ENCODE results near the gene PLEKHS1. TPM values are rescaled to one million over a fixed set of nuclear protein-coding genes. Genes with fewer than 3 reads are reported as not detected.
"Not testable (repeated sequence)": the region's sequence is repeated elsewhere in the genome, so short reads cannot be mapped to it uniquely, and the experiment has no call there.

PLEKHS1 gene
- polyA plus RNA-seq, 3 donors from 2014 or later, result not detected

DNA sequence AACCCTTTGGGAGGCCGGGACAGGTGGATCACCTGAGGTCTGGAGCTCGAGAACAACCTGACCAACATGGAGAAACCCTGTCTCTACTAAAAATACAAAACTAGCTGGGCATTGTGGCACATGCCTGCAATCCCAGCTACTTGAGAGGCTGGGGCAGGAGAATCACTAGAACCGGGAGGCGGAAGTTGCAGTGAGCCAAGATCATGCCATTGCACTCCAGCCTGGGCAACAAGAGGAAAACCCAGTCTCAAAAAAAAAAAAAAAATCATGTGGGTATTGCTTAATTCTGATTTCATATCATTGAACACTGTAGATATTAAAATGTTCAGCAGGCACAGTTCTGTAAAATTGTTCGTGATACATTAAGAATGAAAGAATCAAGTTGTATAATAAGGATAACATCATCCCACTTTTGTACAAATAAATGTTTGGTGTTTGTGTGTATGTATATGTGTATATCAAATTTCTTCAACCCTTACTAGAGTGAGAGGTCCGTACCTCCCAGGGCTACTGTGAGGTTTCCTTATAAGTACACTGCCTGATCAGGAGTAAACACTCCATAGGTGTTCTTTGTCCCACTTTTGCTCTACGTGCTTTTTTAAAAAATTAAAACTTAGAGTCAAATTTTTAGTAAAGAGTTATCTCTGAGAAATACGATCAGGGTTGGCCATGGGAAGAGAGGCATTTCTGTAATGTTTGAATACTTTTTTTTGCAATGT lies 31.7 kb downstream of the PLEKHS1 start:
- Mint-ChIP-seq H3K4me3 (no peak overlapping the region), H3K4me1 (no peaks in the 10 kb centered on the region), H3K36me3 (no peaks in the 10 kb centered on the region), H3K9me3 (no peaks in the 10 kb centered on the region), H3K27me3 (ENCODE audit: low read depth in 3 of 3) (peaks cover 4 to 7% (median 6%) of the 10 kb centered on the region in 3 donors), H3K27ac (no peak overlapping the region)
- no peak for DNase-seq

DNA sequence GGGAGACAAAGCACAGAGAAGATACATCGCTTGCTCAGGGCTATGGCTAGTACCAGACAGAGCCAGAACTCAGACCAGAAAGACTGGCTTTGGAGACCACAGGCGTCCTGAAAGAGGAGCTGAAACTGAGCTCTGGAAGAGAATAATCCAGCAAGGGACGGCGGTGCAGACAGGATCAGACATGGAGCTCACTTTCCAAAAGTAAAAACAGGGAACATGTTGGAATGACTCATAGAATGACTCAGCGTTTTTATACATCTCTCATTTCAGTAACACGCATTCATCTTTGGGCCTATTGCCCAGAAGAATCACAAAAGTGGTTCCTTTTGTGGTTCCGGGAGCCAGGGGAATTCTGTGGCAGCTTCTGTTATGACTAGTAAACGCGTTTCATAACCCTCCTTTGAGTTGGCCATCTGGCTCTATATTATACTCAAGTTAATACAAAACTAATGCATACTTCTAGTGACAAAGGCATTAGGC lies 37.2 kb downstream of the PLEKHS1 start:
- no peak overlapping the region for H3K27ac Mint-ChIP-seq
- H3K4me1 Mint-ChIP-seq, result no peaks in the 10 kb centered on the region
- no peak overlapping the region for H3K4me3 Mint-ChIP-seq

DNA sequence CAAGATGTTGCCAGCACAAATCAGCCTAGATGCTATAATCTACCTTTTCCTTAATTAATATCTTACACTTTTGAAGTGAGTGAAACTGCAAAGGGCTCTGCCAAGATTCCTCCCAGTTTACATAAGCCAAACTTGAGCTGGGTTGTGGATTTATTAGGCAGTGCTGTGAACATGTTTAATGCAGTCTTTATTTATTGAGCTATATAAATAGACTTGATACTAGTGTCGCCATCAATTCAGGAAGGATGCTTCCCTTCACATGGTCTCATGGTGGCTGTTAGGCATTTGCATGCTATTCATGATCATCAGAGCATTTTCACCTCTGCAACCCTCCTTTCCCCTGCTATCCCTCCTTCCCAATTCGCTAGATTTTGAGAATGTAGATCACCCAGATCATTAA lies 40.2 kb downstream of the PLEKHS1 start:
- peaks cover 0 to 4% (median 2%) of the 10 kb centered on the region in 3 donors for H3K27me3 Mint-ChIP-seq (ENCODE audit: low read depth in 3 of 3)
- H3K4me1 Mint-ChIP-seq, result no peaks in the 10 kb centered on the region
- no peaks in the 10 kb centered on the region for H3K9me3 Mint-ChIP-seq
- DNase-seq, result no peak
- no peak overlapping the region for H3K27ac Mint-ChIP-seq
- H3K4me3 Mint-ChIP-seq, result no peak overlapping the region
- H3K36me3 Mint-ChIP-seq, result no peaks in the 10 kb centered on the region

More for the DNA sequence above, 37.2 kb downstream of the PLEKHS1 start:
- Mint-ChIP-seq H3K9me3 (no peaks in the 10 kb centered on the region), H3K36me3 (no peaks in the 10 kb centered on the region), H3K27me3 (ENCODE audit: low read depth in 3 of 3) (peaks cover 0 to 4% (median 2%) of the 10 kb centered on the region in 3 donors)
- no peak for DNase-seq

DNA sequence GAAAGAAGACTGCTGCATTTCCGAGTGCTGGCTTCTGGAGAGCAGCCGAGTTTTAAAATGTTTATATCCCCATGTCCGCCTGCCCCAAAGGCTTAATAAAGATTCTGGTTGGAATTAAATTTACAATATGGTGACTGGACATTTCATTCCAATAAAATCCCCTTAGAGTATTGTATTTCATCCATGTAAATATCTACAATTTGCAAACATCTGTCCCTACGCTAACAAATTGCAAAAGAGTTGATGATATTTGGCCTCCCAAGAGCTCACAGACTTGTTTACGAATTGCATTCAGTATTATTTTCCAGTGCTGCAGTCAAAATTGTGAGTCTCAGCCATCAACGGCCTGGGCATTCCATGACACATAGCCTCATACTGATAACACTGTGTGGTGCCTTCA lies 50.1 kb downstream of the PLEKHS1 start:
- peaks cover 0 to 4% (median 0%) of the 10 kb centered on the region in 3 donors for H3K27me3 Mint-ChIP-seq (ENCODE audit: low read depth in 3 of 3)

DNA sequence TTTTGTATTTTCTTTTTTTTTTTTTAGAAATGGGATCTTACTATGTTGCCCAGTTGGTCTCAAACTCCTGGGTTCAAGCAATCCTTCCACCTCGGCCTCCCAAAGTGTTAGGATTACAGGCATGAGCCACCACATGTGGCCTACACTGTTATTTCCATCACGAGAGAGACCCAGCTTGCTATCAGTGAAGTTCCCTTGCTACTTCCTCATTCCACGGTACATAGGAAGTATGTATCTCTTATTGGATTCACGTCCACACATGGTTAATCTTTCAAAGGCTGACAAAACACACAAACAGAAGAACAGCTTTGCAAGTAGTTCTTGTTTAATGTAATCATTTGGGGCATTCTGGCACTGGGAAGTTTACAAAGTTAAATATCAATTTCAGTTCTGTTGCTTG lies 51.5 kb downstream of the PLEKHS1 start:
- Mint-ChIP-seq H3K36me3 (no peaks in the 10 kb centered on the region), H3K9me3 (no peaks in the 10 kb centered on the region), H3K27ac (no peak overlapping the region), H3K4me3 (no peak overlapping the region), H3K4me1 (no peaks in the 10 kb centered on the region), H3K27me3 (ENCODE audit: low read depth in 3 of 3) (peaks cover 0 to 8% (median 0%) of the 10 kb centered on the region in 3 donors)
- no peak for DNase-seq

More for the DNA sequence above, 50.1 kb downstream of the PLEKHS1 start:
- Mint-ChIP-seq H3K4me1 (no peaks in the 10 kb centered on the region), H3K4me3 (no peak overlapping the region), H3K36me3 (no peaks in the 10 kb centered on the region), H3K27ac (no peak overlapping the region), H3K9me3 (no peaks in the 10 kb centered on the region)
- DNase-seq, result no peak

DNA sequence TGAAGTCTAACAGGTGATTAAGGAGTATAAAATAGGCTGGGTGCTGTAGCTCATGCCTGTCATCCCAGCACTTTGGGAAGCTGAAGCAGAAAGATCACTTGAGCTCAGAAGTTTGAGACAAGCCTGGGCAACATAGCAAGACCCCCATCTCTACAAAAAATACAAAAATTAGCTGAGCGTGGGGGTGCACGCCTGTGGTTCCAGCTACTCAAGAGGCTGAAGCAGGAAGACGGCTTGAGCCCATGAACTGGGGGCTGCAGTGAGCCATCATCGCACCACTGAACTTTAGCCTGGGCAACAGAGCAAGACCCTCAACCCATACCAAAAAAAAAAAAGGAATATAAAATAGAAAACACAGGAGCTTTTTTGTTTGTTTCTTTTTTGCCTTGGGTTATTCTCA lies 55.0 kb downstream of the PLEKHS1 start:
- peaks cover 0 to 15% (median 3%) of the 10 kb centered on the region in 3 donors for H3K27me3 Mint-ChIP-seq (ENCODE audit: low read depth in 3 of 3)
- H3K9me3 Mint-ChIP-seq, result no peaks in the 10 kb centered on the region
- H3K4me1 Mint-ChIP-seq, result no peaks in the 10 kb centered on the region
- no peak overlapping the region for H3K27ac Mint-ChIP-seq
- DNase-seq, result no peak
- no peaks in the 10 kb centered on the region for H3K36me3 Mint-ChIP-seq
- H3K4me3 Mint-ChIP-seq, result no peak overlapping the region

DNA sequence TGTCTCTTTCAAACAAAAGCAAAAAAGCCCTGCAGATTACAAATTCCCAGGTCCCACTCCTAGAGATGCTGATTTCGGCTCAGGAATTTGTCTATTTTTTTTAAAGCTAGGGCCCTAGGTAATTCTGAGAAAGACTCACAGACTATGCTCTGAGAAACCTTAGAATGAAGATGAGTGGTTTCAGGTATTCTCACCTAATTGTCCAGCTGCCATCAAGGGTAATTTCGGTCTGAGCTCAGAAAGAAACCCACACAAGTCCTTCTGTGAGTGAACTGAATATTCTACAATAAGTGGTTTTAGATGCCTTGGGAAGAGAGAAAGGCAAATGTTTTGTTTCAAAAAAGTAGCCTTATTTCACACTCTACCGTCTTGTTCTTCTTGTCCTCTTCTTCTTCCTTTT lies 56.7 kb downstream of the PLEKHS1 start:
- Mint-ChIP-seq H3K9me3 (no peaks in the 10 kb centered on the region), H3K4me1 (no peaks in the 10 kb centered on the region), H3K36me3 (no peaks in the 10 kb centered on the region), H3K27ac (no peak overlapping the region), H3K27me3 (ENCODE audit: low read depth in 3 of 3) (peaks cover 4 to 23% (median 6%) of the 10 kb centered on the region in 3 donors), H3K4me3 (no peak overlapping the region)
- DNase-seq, result no peak

DNA sequence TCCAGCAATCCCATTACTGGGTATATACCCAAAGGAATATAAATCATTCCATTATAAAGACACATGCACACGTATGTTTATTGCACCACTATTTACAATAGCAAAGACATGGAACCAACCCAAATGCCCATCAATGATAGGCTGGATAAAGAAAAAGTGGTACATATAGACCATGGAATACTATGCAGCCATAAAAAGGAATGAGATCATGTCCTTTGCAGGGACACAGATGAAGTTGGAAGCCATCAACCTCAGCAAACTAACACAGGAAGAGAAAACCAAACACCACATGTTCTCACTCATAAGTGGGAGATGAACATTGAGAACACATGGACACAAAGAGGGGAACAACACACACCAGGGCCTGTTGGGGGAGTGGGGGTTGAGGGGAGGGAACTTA lies 63.2 kb downstream of the PLEKHS1 start:
- not testable (repeated sequence) for H3K36me3 Mint-ChIP-seq, H3K27ac Mint-ChIP-seq, H3K4me1 Mint-ChIP-seq

DNA sequence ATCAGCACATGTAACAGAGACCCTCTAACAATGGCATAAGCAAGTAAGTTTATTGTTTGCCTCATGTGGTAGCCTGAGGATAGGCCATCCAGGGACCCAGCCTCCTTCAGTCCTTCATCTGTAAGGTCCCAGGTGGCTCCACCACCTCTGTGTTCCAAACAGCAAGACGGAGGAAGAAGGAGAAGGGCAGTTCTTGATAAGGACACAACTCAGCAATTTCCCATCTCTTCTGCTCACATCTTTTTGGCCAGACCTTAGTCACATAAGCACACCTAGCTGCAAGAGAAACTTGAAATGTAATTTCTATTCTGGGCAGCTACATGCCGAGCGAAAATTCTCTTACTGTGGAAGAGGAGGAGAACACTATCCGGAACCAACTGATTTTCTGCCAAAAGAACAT lies 68.5 kb downstream of the PLEKHS1 start:
- H3K4me3 Mint-ChIP-seq, result no peak overlapping the region
- H3K27ac Mint-ChIP-seq, result no peak overlapping the region
- H3K9me3 Mint-ChIP-seq, result no peaks in the 10 kb centered on the region
- no peaks in the 10 kb centered on the region for H3K4me1 Mint-ChIP-seq
- no peak for DNase-seq
- H3K27me3 Mint-ChIP-seq (ENCODE audit: low read depth in 3 of 3), result peaks cover 0 to 4% (median 2%) of the 10 kb centered on the region in 3 donors
- H3K36me3 Mint-ChIP-seq, result no peaks in the 10 kb centered on the region

More for the DNA sequence above, 63.2 kb downstream of the PLEKHS1 start:
- H3K4me3 Mint-ChIP-seq, DNase-seq, H3K9me3 Mint-ChIP-seq: not testable (repeated sequence)
- peaks cover 2 to 12% (median 6%) of the 10 kb centered on the region in 3 donors for H3K27me3 Mint-ChIP-seq (ENCODE audit: low read depth in 3 of 3)

DNA sequence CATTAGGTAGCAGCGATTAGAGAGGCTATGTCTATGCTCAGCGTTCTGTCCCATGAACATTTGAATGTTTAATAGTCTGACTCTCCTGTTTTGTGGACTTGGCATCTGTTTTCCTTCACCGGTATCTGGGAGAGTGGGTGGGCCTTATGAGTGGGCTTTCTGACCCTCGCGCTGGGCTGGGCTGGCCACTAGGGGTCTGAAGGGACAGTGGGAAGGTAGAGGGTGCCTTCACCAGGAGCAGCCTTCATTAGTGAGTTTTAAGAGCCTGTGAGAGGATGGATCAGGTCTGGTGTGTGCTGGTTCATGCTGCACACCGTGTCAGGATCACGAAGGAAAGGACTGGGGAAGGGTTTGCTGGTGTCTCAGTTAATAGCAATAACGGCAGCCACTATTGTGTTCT lies 69.0 kb downstream of the PLEKHS1 start:
- Mint-ChIP-seq H3K4me1 (no peaks in the 10 kb centered on the region), H3K9me3 (no peaks in the 10 kb centered on the region), H3K27ac (no peak overlapping the region), H3K36me3 (no peaks in the 10 kb centered on the region), H3K27me3 (ENCODE audit: low read depth in 3 of 3) (peaks cover 0 to 4% (median 2%) of the 10 kb centered on the region in 3 donors), H3K4me3 (no peak overlapping the region)
- no peak for DNase-seq

DNA sequence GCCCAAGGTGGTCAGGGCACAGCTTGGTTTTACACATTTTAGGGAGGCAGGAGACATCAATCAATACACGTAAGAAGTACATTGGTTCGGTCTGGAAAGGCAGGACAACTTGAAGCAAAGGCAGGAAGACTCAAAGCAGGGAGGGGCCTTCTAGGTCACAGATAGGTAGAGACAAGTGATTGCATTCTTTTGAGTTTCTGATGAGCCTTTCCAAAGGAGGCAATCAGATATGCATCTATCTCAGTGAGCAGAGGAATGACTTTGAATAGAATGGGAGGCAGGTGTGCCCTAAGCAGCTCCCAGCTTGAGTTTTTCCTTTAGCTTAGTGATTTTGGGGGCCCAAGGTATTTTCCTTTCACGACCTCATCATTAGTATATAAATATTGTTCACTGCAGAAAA lies 69.8 kb downstream of the PLEKHS1 start:
- not testable (repeated sequence) for H3K4me1 Mint-ChIP-seq; DNase-seq; H3K27ac Mint-ChIP-seq; H3K4me3 Mint-ChIP-seq; H3K9me3 Mint-ChIP-seq; H3K36me3 Mint-ChIP-seq; H3K27me3 Mint-ChIP-seq (ENCODE audit: low read depth in 3 of 3)

DNA sequence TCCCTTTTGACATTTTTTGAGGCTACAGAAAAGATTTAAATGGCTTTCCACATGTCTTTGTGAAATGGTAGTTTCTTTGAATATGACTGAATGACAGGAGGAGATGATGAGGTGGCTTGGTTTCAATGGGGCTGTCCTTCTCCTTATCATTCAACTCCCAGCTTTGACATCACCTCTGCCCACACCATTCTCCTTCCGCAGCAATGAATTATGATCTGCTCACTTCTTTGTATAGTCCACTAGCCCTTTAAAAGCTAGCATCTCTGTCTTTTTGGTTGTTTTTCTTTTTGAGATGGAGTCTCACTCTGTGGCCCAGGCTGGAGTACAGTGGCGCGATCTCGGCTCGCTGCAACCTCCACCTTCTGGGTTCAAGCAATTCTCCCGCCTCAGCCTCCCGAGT lies 70.7 kb downstream of the PLEKHS1 start:
- Mint-ChIP-seq H3K27me3 (ENCODE audit: low read depth in 3 of 3) (peaks cover 0 to 10% (median 2%) of the 10 kb centered on the region in 3 donors), H3K4me1 (no peaks in the 10 kb centered on the region), H3K36me3 (no peaks in the 10 kb centered on the region), H3K27ac (no peak overlapping the region), H3K4me3 (no peak overlapping the region), H3K9me3 (no peaks in the 10 kb centered on the region)
- DNase-seq, result no peak

DNA sequence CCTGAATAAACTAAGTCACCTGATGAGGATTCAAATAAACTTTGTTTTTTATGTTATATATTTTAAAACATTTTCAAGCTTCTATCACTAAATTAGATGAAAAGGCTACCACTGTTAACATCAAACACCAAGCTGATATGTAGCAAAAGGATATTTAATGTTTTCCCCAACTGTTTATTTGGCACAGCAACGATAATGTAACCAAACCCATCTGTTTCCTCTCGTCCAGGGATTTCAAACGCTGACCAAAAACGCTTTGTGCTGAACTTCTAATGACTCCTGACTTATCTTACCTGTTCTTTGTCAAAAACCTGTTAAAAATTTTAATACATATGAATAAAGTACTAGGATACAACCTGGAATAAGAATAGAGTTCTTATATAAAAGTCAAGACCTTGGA lies 71.9 kb downstream of the PLEKHS1 start:
- peaks cover 0 to 10% (median 2%) of the 10 kb centered on the region in 3 donors for H3K27me3 Mint-ChIP-seq (ENCODE audit: low read depth in 3 of 3)
- H3K36me3 Mint-ChIP-seq, result no peaks in the 10 kb centered on the region
- no peaks in the 10 kb centered on the region for H3K9me3 Mint-ChIP-seq
- H3K4me3 Mint-ChIP-seq, result no peak overlapping the region
- H3K4me1 Mint-ChIP-seq, result no peaks in the 10 kb centered on the region
- no peak overlapping the region for H3K27ac Mint-ChIP-seq
- DNase-seq, result no peak

DNA sequence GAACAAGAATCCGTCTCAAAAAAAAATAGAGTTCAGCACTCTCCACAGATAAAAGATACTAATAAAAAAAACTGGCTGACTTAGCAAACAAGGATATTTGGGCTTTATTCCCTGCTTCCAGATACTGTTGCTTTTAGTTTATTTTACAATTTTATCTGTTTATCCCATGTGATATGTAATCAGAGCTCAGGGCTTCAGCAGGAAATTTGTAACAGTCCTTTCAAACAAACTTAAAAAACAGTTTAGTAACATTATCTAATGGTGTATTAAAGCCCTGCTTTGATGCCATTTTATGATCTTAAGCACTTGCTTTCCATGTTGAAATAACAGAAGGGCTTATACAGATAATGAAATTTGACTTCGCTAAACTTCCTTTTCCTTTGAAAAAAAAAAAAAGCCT lies 74.3 kb downstream of the PLEKHS1 start:
- H3K4me3 Mint-ChIP-seq, result no peak overlapping the region
- no peaks in the 10 kb centered on the region for H3K4me1 Mint-ChIP-seq
- H3K36me3 Mint-ChIP-seq, result no peaks in the 10 kb centered on the region
- no peak overlapping the region for H3K27ac Mint-ChIP-seq
- peaks cover 0 to 15% (median 2%) of the 10 kb centered on the region in 3 donors for H3K27me3 Mint-ChIP-seq (ENCODE audit: low read depth in 3 of 3)
- no peaks in the 10 kb centered on the region for H3K9me3 Mint-ChIP-seq
- no peak for DNase-seq

DNA sequence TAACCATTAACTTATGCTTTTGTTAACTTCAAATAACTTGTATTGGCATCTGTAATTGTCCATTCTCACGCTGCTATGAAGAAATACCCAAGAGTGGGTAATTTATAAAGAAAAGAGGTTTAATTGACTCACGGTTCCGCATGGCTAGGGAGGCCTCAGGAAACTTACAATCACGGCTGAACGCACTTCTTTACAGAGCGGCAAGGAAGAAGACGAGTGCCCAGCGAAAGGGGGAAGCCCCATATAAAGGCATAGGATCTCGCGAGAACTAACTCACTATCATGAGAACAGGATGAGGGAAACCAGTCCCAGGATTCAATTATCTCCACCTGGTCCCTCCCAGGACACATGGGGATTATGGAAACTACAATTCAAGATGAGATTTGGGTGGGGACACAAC lies 77.1 kb downstream of the PLEKHS1 start:
- not testable (repeated sequence) for DNase-seq, H3K27ac Mint-ChIP-seq, H3K4me1 Mint-ChIP-seq, H3K36me3 Mint-ChIP-seq, H3K4me3 Mint-ChIP-seq, H3K9me3 Mint-ChIP-seq
- H3K27me3 Mint-ChIP-seq (ENCODE audit: low read depth in 3 of 3), result peaks cover 0 to 15% (median 2%) of the 10 kb centered on the region in 3 donors

Measured in immature natural killer cell (primary cell).